GM19324 (cell line): Measurements from ENCODE around the gene CYP27B1.

Source experiments
- ATAC-seq: cut with Tn5 transposase; IDR thresholded peaks from one replicate; pipeline ENCODE4 v1.9.1; 2021; ENCODE audit warnings: mild to moderate bottlenecking, moderate library complexity; ENCODE audit not compliant: unreplicated experiment, low FRiP score

Gene CYP27B1

DNA sequence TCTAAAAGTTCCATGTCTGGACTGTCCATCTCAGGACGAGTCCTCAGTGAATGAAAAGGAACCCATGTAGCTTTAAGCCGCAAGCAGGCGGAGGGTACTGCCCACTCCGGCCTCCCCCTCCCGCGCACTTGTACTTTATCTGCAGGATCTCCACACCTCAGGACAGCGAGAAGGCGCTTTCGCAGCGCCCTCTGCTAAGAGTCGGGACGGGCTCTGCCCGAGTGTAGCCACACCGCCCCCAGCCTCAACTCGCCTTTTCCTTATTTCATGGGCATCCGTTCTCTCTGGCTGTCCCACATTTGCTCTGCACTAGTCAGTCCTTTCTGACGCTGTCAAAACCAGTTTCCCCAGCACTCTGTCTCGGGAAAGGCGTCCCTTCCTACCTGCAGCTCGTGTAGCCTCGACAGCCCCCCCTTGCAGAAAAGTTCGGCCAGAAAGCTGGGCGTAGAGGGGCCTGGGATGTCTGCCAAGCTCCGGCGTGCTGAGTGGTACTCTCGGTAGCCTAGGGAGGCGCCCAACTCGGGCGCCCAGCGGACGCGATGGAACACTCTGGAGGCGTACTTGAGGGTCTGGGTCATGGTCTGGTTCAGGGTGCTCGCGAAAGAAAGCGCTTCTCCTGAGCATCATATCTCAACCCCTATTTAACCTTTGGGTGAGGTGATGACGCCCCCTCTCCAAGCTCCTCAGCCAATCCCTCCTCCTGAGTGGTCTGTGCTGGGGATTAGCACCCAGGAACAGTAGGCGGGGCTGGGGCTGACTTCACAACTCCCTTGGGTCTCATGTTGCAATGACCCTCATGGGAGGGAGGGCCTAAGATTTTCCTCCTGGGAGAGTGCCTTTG, at the start of gene CYP27B1:
TSS of gene CYP27B1 (minus strand) at position 615 of the 841 bp plus-strand sequence. CDS start at position 578, 37 bp downstream.
- ATAC-seq, result no peak

- no peak for ATAC-seq
These were observed 49.4 kb upstream of the CYP27B1 start for GRCh38 chr12:57816001-57816854.

DNA sequence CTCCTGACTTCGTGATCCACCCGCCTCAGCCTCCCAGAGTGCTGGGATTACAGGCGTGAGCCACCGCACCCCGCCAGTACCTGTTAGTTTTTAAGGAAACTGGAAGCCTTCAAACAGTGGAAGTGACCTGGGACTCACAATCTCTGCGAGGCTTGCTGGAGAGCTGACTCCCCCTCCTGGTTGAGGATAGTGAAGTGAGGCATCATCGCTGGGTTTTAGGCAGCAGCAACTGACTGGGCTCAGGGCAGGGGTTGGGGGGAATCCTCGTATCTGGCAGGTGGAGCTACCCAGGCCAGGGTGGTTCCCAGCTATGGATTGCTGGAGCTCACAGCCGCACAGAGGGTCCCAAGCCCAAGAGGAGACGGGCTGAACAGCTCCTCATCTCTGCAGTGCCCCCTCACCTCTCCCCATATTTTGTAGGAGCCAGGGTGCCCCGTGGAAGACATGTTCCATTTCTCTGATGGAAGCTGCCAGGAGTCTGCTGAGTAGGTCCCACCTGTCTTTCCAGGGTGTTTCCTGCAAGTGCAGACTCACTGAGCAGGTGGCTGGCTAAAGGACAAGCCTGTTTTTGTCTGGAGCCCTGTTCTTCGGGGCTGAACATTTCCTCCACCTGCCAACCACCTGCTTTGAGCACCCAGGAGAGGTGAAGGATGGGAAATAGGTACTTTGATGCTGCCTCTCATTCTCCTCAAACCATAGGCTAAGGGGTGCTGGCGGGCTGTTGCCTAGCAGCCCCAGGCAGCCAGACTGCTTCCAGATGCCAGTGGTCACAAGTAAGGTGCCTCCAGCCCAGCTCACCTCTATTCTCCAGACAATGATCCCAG, 48.5 kb upstream of the CYP27B1 start:
- ATAC-seq, result no peak

DNA sequence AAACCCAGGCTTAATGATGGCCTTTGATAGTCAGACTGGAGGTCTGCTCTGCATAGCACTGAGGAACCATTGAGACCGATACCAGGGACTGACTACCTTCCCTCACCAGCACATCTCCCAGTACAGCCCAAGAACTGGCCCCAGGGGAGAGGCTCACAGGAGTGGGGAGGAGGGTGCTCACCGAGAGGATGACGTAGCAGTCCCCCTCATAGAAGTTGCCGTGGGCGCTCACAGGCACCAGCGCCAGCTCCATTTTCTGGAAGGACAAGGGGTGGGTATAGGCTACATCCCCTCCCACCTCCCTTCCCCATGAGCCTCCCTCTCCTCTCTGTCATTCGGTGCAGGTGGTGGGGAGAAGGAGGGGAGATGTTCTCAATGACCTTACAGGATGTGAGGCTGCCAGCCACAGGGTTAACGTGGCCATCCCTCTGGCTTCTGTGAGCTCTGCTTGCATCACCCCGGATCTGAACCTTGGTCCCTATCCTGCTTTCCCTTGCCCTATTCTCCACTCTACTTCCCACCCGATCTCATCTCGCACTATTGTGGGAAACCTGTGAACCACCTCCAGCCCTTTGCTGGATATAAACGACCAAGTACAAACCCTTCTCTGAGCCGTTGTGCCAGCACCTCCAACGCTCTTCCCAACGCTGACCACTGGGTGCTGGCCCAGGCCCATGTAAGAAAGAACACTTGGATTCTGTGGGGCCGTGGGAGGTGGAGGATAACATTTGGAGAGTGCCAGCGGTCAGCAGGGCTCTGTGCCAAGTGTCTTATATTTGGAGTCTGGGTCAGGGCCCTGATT, 47.3 kb upstream of the CYP27B1 start:
- ATAC-seq, result no peak

DNA sequence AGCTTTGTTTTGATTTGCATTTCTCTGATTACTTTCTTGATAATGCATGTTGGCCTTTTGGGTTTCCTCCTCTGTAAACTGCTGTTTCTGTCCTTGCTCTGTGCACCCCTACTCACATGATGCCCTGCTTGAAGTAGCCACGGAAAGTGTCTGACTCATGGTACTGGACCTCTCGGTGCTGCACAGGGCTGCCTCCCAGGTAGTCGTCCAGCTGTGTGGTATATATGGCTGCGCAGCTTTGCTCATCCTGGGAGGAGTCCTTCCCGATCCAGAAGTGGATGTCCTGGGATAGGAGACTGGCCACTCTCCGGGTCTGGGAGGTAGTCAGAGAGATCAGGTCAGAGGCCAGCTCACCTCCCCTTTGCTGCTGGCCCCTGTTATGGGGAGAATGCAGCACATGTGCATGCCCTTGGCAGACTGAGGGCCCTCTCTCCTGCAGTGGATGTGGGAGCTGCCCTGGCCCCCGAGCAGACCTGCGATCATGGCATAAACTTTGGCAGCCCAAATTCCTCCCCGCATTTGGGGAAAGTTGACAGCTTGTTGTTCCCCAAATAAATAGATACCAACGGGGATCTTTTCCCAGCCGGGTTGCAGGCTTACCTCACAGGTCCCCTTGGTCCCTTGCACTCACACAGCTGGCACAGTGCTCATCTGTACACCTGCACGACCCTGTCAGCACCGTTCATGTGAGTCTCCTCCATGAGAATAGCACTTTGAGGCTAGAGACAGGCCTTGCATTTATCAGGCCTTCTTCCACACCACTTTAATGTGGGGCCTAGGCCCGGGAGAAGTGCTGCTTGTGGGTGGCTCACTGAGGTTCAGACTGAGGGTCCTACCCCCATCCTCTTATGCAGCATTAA, 46.5 kb upstream of the CYP27B1 start:
- no peak for ATAC-seq

DNA sequence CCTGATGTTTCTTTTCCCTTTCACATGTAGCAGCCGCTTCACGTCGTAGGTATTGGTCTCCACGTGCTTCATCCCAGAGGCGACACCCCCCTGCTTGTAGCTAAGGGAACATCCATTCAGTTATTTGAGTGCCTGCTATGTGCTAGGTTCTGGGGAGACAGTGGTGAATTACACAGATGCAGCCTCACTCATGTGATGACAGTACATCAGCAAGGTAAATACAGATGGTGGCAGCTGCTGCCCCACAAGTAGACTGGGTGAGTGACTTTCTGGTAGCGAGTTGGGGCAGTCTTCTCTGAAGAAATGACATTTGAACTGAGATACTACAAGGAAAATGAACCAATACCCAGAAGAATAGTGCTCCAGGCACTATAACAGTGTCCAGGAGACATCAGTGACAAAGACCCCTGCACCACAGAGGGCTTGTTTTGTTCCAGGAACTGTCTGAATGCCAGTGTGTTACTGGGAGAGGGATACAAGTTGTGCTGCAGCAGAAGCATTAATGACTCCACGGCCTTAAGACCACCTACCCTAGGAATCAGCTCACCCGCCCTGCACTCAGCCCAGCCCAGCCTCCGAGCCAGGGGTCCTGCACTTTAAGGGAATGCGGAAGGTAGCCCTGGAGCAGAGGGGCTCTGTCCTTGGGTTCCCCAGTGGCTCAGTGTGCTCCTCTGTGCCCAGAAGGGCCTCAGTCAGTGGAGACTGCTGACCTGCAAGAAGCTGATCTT, 44.3 kb upstream of the CYP27B1 start:
- ATAC-seq, result no peak

DNA sequence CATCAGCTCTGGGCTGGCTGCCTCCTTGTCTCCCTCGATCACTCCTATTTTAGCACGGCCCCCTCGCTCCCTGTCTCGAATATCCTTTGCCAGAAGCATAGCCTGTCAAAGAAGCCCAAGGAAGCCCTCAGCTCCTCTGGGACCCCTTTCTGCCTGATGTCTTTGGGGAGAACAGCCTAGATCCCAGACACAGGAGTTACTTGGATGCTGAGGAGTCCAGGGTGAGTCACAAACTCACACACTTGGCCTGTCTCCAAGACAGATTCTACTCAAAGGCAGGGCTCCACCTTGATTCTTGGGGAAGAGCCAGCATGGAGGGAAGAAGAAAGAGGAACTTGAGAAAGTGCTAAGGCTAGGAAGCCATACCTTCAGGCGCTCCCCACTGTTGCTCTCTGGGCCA, 43.6 kb upstream of the CYP27B1 start:
- no peak for ATAC-seq

GRCh38 chr12:57809425-57809824, 42.5 kb upstream of the CYP27B1 start:
- no peak for ATAC-seq

DNA sequence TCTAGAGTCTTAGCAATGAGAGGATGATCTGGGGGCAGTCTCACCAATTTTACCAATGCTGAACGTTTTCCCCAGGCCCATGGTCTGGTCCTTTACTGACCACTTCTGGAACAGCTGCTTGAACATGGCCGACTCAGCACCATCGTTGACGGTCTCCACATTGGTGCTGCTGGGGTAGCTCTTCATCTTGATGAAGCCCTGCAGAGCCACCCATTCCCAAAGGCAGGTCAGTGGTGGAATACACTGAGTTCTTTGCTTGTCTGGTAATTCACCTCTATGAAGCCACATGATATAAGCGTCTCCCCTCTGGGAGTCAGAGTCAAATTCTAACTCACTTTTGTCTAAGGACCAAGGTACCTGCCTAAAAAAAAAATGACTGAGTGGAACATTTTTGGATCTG, 41.5 kb upstream of the CYP27B1 start:
- ATAC-seq, result no peak

DNA sequence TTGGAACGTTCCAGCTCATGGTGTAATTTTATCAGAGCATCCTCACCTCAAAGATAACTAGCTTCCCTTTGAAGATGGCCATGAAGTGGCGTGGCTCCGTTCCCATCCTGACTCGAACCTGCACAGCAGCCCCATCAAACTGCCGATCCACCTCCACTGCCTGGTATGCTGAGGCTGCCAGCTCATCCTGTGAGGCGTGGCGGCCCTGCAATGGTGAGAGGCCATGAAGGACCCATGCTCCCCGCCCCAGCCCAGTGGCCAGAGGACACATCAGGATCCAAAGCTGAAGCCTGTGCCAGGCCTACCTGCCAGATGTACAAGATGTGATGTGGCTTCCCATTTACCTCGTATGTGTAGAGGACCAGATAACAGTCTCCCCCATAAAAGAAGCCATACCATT, 40.4 kb upstream of the CYP27B1 start:
- ATAC-seq, result no peak

DNA sequence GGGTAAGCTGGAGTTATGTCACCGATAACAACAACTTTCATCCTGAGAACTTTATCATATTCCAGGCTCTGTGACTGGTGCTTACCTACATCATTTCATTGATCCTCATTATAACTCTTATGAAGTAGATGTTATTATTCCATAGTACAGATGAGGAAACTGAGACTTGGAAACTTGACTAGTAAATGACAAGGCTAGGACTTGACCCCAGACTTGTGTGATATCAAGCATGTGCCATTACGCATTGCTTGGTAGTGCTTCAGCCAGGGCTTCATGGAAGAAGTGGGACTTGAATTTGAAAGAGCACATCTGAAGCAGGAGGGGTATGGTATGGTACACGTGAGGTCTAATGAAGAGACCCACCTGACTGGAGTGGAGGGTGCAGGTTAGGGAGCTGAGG, 39.8 kb upstream of the CYP27B1 start:
- no peak for ATAC-seq

DNA sequence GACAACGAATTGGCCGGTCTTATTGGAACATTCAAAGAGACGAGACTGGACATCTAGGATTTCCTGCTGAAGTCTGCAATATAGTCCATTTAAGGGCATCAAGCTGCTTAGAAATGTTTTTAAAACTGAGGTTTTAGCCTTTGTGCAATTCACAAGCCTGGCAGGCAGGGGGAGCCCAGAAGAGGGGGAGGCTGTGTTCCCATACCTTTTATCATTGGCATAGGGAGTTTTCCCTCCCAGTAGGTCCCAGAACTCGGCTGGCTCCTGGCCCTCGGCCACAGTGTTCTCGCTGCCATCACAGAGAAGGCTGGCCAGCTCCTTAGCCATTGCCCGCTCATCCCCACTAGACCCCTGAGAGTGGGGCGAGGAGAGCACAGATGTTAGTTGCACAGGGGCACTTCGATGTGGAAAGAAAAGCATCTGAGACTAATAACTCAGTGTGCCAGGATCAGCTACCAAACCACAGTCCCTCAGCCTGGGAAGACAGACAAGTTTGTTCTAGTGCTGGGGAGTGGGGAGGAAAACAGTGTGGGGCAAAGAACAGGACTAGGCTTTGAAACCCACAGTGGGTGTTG, 36.5 kb upstream of the CYP27B1 start:
- no peak for ATAC-seq

DNA sequence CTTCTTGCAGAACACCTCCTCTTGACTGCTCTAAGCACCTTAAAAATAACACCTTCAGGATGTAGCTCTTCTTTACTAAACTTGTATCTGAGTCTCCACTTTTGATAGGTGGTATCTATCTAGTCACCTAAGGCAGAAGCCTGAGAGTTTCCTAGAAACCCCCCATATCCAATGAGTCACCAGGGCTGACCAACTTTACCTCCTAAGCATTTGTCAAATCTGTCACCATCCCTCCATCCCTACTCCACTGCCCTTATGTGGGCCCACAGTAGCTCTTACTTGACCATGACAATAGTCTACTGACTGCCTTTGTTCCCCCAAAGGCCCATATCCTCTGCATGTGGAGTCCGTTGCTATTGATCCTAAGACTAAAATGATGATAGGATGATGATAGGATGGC, 35.7 kb upstream of the CYP27B1 start:
- ATAC-seq, result no peak

- ATAC-seq, result no peak
These were observed 34.1 kb upstream of the CYP27B1 start for GRCh38 chr12:57800965-57801364.

DNA sequence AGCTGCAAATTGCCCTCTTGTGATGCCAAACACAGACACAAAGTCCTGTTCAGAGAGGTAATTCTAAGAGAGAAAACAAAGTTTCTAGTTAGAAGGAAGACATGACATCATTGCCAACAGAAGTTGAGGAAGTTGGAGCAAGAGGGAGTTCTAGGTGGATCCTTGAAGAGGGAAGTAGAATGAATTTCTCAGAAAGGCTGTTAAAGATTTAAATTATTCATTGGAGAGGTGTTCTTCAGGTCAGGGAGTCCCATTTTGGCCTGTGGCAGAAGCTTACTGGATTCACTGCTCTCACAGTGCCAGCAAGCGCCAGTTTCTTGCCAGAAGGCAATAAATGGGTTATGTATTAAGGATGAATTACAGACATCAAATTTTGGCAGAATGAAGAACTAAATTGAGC, 31.1 kb upstream of the CYP27B1 start:
- no peak for ATAC-seq

- ATAC-seq, result no peak
These were observed 30.1 kb upstream of the CYP27B1 start for GRCh38 chr12:57796996-57797395.

- no peak for ATAC-seq
These were observed 28.5 kb upstream of the CYP27B1 start for GRCh38 chr12:57795354-57795753.

GRCh38 chr12:57793920-57794319, 27.0 kb upstream of the CYP27B1 start:
- no peak for ATAC-seq
